Suprapubic skin (tissue), 4 donors: Measurements from ENCODE around the gene APLF.
A peak's percentile ranks its signal among the peaks of the same experiment; 100 is the strongest.

Source experiments
- CTCF ChIP-seq, 2 donors: fragments of 200-600 bp in 1 of 2; fragments of 450-650 bp in 1 of 2; sonication (generic) in 1 of 2; IDR thresholded peaks; one replicate each; pipeline ENCODE4 v1.5.1; 2016 to 2019; ENCODE audit warnings: antibody characterized with exemption in 2 of 2, mild to moderate bottlenecking in 1 of 2, moderate library complexity in 1 of 2
- EP300 ChIP-seq: sonication (generic); formaldehyde crosslinking; IDR thresholded peaks from one replicate; pipeline ENCODE4 v1.6.1; 2017; ENCODE audit warnings: antibody characterized with exemption
- POLR2A ChIP-seq, 2 donors: fragments of 450-650 bp; IDR thresholded peaks; one replicate each; pipeline ENCODE4 v1.6.1; 2017; ENCODE audit warnings: antibody characterized with exemption in 2 of 2, mild to moderate bottlenecking in 2 of 2, moderate library complexity in 2 of 2
- POLR2AphosphoS5 ChIP-seq, 3 donors: sonication (generic); formaldehyde crosslinking; IDR thresholded peaks; one replicate each; pipeline ENCODE4 v1.6.1; 2017; ENCODE audit warnings: antibody characterized with exemption in 3 of 3

- no peak for TF ChIP-seq POLR2A (IDR thresholded peaks at IDR 0.05)
- TF ChIP-seq CTCF (IDR thresholded peaks at IDR 0.05), result peak in 1 of 2 donors; percentile 26
- TF ChIP-seq POLR2AphosphoS5 (IDR thresholded peaks at IDR 0.05), result no peak
- TF ChIP-seq EP300, result no peak
These were observed 20.5 kb downstream of the APLF start for GRCh38 chr2:68487773-68488355.
